NCI-H345 treated with DMSO at 0.1 percent for 48 hours (cell line): Measurements from ENCODE around the gene RGMA.

Experiments
- DNase-seq: peaks from one replicate; lab custom pipeline; 2025; ENCODE audit not compliant: unreplicated experiment; lab: John Stamatoyannopoulos, UW

Gene RGMA

DNA sequence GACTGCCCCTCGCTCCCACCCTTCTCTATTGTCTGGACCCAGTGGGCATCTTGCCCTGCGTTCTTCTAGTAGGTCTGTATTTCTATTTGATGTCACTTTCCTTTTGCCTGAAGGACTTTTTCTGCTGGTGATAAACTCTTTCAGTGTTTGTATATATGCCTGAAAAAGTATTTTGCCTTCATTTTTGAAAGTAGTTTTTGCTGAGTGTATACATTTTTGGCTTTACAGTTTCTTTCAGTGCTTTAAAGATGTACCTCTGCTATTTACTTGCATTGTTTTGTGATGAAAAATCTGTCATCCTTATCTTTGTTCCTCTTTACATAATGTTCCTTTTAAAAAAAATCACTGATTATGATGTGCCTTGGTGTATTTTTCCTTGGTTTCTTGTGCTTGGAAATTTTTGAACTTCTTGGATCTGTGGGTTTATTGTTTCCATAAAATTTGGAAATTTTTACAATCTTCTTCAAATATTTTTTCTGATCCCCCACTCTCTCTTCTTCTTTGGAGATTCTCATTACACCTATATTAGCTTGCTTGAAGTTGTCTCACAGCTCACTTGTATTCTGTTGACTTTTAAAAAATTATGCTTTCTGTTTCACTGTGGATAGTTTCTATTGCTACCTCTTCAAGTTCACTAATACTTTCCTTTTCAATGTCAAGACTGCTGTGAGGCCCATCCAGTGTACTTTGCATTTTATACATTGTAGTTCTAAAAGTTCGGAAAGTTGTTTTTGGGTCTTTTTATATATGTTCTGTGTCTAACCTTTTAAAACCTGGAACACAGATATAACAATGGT lies 67.8 kb downstream of the RGMA start:
- DNase-seq, result no peak

DNA sequence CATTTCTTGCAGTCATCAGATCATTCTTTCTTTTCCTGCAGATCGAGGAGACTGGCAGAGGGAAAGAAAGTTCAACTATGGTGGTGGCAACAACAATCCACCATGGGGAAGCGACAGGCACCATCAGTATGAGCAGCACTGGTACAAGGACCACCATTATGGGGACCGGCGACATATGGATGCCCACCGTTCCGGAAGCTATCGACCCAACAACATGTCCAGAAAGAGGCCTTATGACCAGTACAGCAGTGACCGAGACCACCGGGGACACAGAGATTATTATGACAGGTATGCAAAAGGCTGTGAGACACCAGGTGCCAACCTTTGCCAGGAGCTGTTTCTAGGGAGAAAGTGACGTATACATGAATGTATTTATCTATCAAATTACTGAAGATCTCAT lies 69.0 kb downstream of the RGMA start:
- no peak for DNase-seq

DNA sequence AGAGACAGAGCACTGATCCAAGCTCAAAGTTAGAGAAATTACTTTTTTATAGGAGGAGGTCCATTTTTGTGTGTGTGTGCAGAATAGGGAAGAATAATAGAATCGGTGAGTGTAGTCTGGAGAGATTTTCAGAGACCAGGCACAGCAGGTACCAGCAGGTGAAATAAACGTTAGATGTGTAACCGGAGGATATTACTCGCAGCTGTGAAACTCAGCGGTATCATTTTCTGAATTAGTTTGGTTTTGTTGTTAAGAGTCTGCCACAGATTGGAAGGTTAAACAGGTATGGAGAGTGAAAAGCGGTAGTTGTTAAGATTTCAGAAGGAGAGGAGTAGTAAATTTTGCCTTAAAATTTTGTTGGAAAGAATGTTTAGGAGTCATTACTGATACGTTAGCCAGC lies 69.9 kb downstream of the RGMA start:
- no peak for DNase-seq

DNA sequence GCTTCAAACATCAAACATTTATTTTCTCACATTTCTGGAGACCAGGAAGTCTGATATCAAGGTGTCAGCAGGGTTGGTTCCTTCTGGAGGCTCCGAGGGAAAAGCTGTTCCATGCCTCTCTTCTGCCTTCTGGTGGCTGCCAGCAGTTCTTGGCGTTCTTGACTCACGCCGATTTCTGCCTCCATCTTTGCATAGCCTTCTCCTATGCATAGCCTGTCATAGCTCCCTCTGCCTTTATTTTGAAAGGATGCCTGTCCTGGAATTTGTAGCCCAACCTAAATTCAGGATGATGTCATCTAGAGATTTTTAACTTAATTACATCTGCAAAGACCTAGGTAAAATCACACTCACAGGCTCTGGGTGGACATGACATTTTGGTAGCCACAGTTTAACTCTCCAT lies 70.4 kb downstream of the RGMA start:
- no peak for DNase-seq

DNA sequence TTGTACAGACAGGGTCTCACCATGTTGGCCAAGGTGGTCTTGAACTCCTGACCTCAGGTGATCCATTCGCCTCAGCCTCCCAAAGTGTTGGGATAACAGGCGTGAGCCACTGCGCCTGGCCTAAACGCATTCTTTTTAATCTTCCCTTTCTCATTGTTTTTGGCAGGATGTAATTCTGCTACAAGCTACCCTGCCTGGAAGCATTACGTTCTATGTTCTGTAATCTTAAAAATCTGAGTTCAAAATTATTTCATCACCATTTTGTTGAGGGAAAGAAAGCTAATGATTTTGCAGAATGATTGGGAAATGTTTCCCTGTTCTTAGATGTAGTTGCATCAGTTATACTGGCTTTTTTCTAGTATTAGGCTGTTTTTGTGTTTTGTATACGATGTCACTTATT lies 71.5 kb downstream of the RGMA start:
- DNase-seq, result no peak

- no peak for DNase-seq
Observed at GRCh38 chr15:93012786-93013185, 76.2 kb downstream of the RGMA start.

GRCh38 chr15:93007994-93008393 lies 81.0 kb downstream of the RGMA start:
- DNase-seq, result no peak

GRCh38 chr15:93005133-93005532 lies 83.9 kb downstream of the RGMA start:
- DNase-seq, result no peak

- no peak for DNase-seq
Observed at GRCh38 chr15:93001881-93002280, 87.1 kb downstream of the RGMA start.

GRCh38 chr15:93001156-93001555 lies 87.9 kb downstream of the RGMA start:
- DNase-seq, result no peak

DNA sequence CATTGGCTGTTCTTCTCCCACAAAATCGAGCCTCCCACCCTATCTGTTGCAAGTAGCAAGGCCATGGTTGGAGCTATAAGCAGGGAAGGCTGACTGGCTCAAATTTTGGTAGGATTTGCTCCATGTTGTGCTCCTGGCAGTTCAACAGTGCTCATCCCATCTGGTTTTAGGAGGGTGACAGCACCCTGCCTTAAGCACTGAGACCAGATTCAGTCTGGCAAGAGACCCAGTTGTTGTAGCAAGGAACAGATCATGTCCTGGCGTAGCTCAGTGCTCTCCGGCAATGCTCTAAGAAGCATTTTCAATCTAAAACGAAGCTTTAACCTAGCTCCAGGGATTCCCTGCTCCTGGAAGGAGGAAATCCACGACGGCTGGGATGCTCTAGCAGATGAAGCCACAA lies 91.2 kb downstream of the RGMA start:
- DNase-seq, result no peak

DNA sequence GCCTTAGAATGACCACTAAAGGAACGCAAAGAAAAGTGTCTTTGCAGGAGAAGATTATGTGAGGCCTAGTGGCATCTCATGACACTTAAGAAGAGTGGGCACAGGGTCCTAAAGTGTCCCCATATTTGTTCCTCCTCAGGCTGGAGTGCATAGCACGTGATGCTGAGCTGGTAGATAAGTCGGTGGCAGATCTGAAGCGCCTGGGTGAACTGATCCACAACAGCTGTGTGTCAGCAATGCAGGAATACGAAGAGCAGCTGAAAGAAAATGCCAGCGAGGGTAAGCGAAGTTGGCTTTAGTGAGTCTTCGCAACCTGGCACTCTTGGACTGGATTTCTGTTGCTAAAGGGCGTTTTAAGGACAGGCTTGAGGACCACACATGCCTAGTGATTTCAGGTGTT lies 96.3 kb downstream of the RGMA start:
- DNase-seq, result no peak

DNA sequence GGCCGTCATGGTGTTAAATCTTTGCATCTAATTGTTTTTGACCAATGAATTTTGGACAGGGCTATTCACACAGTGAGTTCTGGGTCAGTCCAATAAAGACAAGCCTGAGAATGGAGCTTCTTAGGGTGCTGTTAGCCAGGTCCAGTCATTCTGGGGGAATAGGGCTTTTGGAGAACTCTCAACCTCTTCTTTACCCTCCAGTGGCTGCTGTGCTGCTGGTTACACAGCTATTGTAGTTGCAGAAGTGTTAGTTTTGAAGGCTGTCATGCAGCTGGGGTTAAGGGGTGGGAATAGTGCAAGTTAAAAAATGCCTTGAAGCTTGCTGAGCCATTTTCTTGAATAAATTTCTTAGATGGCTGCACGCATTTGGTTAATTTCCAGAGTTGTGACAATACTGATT lies 99.0 kb downstream of the RGMA start:
- DNase-seq, result no peak

- DNase-seq, result no peak
Observed at GRCh38 chr15:92989470-92989869, 99.5 kb downstream of the RGMA start.
